ENCODE data around the gene CRTAP. TPM values are rescaled to one million over a fixed set of nuclear protein-coding genes. Genes with fewer than 3 reads are reported as not detected.

The CRTAP gene
- total RNA-seq, 6 donors from 2014 or later, result 75.4 to 235 (median 119) TPM

DNA sequence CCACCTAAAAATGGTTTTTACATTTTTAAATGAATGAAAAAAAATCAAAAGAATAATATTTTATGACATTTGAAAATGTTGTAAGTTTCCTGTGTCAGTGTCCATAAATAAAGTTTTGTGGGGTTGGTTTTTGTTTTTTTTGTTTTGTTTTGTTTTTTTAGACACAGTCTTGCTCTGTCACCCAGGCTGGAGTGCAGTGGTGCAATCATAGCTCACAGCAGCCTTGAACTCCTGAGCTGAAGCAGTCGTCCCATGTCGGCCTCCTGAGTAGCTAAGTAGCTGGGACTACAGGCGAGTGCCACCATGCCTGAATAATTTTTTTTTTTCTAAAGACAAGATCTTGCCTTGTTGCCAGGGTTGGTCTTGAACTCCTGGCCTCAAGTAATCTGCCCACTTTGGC is 14.1 kb upstream of the CRTAP start:
- Histone ChIP-seq H3K36me3 (no peaks in the 10 kb centered on the region), H3K4me1 (peaks cover 9 to 26% (median 15%) of the 10 kb centered on the region in 4 donors), H3K27ac (no peak overlapping the region), H3K9me3 (no peaks in the 10 kb centered on the region), H3K4me3 (no peak overlapping the region), H3K27me3 (no peaks in the 10 kb centered on the region)
- ATAC-seq (ENCODE audit: low FRiP score in 2 of 2) (no peak), DNase-seq (no peak)
- TF ChIP-seq EP300 (IDR thresholded peaks at IDR 0.05), result no peak
- no peak for TF ChIP-seq POLR2AphosphoS5 (IDR thresholded peaks at IDR 0.05)
- no peak for TF ChIP-seq POLR2A (IDR thresholded peaks at IDR 0.05)
- TF ChIP-seq, protein P1, sequence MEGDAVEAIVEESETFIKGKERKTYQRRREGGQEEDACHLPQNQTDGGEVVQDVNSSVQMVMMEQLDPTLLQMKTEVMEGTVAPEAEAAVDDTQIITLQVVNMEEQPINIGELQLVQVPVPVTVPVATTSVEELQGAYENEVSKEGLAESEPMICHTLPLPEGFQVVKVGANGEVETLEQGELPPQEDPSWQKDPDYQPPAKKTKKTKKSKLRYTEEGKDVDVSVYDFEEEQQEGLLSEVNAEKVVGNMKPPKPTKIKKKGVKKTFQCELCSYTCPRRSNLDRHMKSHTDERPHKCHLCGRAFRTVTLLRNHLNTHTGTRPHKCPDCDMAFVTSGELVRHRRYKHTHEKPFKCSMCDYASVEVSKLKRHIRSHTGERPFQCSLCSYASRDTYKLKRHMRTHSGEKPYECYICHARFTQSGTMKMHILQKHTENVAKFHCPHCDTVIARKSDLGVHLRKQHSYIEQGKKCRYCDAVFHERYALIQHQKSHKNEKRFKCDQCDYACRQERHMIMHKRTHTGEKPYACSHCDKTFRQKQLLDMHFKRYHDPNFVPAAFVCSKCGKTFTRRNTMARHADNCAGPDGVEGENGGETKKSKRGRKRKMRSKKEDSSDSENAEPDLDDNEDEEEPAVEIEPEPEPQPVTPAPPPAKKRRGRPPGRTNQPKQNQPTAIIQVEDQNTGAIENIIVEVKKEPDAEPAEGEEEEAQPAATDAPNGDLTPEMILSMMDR (IDR thresholded peaks at IDR 0.05), result no peak
- WGBS, 2 donors, result 84 to 87% methylated on average over 3 of the region's 3 CpGs

DNA sequence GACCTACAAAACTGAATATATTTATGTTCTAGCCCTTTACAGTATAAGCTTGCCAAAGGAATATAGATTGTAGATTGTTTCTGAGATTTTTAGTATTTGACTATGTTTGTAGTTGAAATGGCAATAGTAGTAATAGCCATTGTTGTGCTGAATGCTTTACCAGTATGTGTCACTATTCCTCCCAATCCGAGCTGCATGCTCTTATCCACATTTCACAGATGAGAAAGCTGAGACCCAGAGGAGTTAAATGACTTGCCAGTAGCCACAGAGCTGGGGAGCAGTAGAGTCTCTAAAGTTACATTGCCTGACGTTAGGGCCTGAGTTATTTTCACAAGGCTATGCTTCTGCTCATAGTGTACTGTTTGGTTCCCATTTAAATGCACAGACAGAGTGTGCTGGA is 13.6 kb upstream of the CRTAP start:
- no peak overlapping the region for H3K27ac ChIP-seq
- H3K27me3 ChIP-seq, result no peaks in the 10 kb centered on the region
- ATAC-seq (ENCODE audit: low FRiP score in 2 of 2) (no peak), DNase-seq (no peak)
- 62 to 68% methylated on average over 2 of the region's 2 CpGs for WGBS, 2 donors
- peaks cover 9 to 22% (median 15%) of the 10 kb centered on the region in 4 donors for H3K4me1 ChIP-seq
- H3K9me3 ChIP-seq, result no peaks in the 10 kb centered on the region
- no peak overlapping the region for H3K4me3 ChIP-seq
- TF ChIP-seq, protein P1 (IDR thresholded peaks at IDR 0.05), result no peak
- TF ChIP-seq POLR2A (IDR thresholded peaks at IDR 0.05), result no peak
- no peak for TF ChIP-seq POLR2AphosphoS5 (IDR thresholded peaks at IDR 0.05)
- no peak for TF ChIP-seq EP300 (IDR thresholded peaks at IDR 0.05)
- H3K36me3 ChIP-seq, result no peaks in the 10 kb centered on the region

DNA sequence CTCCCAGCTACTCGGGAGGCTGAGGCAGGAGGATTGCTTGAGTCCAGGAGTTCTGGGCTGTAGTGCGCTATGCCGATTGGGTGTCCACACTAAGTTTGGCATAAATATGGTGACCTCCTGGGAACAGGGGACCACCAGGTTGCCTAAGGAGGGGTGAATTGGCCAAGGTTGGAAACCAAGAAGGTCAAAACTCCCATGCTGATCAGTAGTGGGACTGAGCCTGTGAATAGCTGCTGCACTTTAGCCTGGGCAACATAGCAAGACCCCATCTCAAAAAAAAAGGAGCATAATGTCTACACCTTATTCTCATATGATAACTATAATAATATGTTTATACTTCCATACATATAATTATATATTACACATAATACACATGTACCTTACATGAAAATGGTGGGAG is 10.8 kb upstream of the CRTAP start:
- DNase-seq, result no peak
- H3K27ac ChIP-seq, result no peak overlapping the region
- H3K36me3 ChIP-seq, result no peaks in the 10 kb centered on the region
- peaks cover 0 to 4% (median under 1%) of the 10 kb centered on the region in 4 donors for H3K4me1 ChIP-seq
- H3K4me3 ChIP-seq, result no peak overlapping the region
- no peak for TF ChIP-seq POLR2AphosphoS5 (IDR thresholded peaks at IDR 0.05)
- TF ChIP-seq POLR2A (IDR thresholded peaks at IDR 0.05), result no peak
- TF ChIP-seq EP300 (IDR thresholded peaks at IDR 0.05), result no peak
- TF ChIP-seq, protein P1 (IDR thresholded peaks at IDR 0.05), result no peak
- H3K27me3 ChIP-seq, result no peaks in the 10 kb centered on the region
- ATAC-seq (ENCODE audit: low FRiP score in 2 of 2), result no peak
- H3K9me3 ChIP-seq, result no peaks in the 10 kb centered on the region
- WGBS, 2 donors, result 90 to 98% methylated on average over 3 of the region's 3 CpGs

DNA sequence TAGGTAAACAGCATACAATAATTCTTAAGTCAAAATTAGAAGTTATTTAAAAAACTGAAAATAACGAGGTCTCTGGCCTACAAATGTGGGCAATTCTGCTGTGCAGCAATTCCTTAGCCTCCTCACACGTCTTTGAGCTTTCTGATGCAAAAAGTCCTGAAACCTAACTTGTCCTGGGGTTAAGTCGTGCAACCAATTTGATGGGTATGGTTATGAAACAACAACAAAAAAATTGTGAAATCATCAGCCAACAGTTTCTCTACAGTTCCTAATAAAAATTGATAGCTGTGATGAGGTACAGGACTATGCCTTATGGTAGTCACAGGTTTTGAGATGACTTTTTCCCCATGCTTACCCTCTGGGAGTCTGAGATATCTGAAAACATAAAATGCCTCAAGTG is 10.3 kb upstream of the CRTAP start:
- no peaks in the 10 kb centered on the region for H3K27me3 ChIP-seq
- 70 to 80% methylated on average over 3 of the region's 3 CpGs for WGBS, 2 donors
- no peak for TF ChIP-seq POLR2AphosphoS5 (IDR thresholded peaks at IDR 0.05)
- no peaks in the 10 kb centered on the region for H3K4me1 ChIP-seq
- H3K36me3 ChIP-seq, result no peaks in the 10 kb centered on the region
- no peaks in the 10 kb centered on the region for H3K9me3 ChIP-seq
- H3K27ac ChIP-seq, result no peak overlapping the region
- DNase-seq (no peak), ATAC-seq (ENCODE audit: low FRiP score in 2 of 2) (no peak)
- H3K4me3 ChIP-seq, result no peak overlapping the region

DNA sequence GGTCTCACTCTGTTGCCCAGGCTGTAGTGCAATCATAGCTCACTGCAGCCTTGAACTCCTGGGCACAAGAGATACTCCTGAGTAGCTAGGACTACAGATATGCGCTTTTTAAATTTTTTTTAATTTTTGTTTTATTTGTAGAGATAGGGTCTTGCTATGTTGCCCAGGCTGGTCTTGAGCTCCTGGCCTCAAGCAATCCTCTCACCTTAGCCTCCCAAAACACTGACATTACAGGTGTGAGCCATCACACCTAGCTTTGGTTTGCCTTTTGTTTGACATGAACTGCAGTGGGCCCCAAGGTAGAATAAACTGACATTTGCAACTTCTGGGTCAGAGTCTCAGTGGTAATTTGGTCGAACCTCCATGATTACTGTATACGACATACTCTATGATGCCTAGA is 9.0 kb upstream of the CRTAP start:
- no peaks in the 10 kb centered on the region for H3K9me3 ChIP-seq
- no peaks in the 10 kb centered on the region for H3K4me1 ChIP-seq
- 95 to 97% methylated on average over 3 of the region's 3 CpGs for WGBS, 2 donors
- DNase-seq (no peak), ATAC-seq (ENCODE audit: low FRiP score in 2 of 2) (no peak)
- no peaks in the 10 kb centered on the region for H3K27me3 ChIP-seq
- TF ChIP-seq, protein P1 (IDR thresholded peaks at IDR 0.05), result no peak
- TF ChIP-seq POLR2AphosphoS5 (IDR thresholded peaks at IDR 0.05) (no peak), POLR2A (IDR thresholded peaks at IDR 0.05) (no peak), EP300 (IDR thresholded peaks at IDR 0.05) (no peak)
- no peak overlapping the region for H3K4me3 ChIP-seq
- no peaks in the 10 kb centered on the region for H3K36me3 ChIP-seq
- no peak overlapping the region for H3K27ac ChIP-seq
